Brain microvascular endothelial cell (primary cell): ENCODE results near the gene ADAMTS2.

ENCODE experiments used
- DNase-seq: peaks from one replicate; pipeline ENCODE4 v3.0.0-alpha.2; 2020
- H3K27ac ChIP-seq: fragments of 250-450 bp; sonication (Bioruptor Pico); 2 replicates; pipeline ENCODE4 v1.5.1; 2020; ENCODE audit warnings: mild to moderate bottlenecking, moderate library complexity
- H3K27me3 ChIP-seq: fragments of 250-450 bp; sonication (Bioruptor Pico); replicated peaks from 2 replicates; pipeline ENCODE4 v1.5.1; 2020; ENCODE audit warnings: mild to moderate bottlenecking
- H3K36me3 ChIP-seq: fragments of 250-450 bp; sonication (Bioruptor Pico); replicated peaks from 2 replicates; pipeline ENCODE4 v1.5.1; 2020; ENCODE audit warnings: mild to moderate bottlenecking
- H3K4me3 ChIP-seq: 2 replicates; pipeline ENCODE4 v1.5.1; 2011; ENCODE audit warnings: low read depth, mild to moderate bottlenecking, control low read depth, low read length, moderate library complexity
- CTCF ChIP-seq: IDR thresholded peaks from 2 replicates; pipeline ENCODE4 v1.5.1; 2011; ENCODE audit warnings: low read depth, mild to moderate bottlenecking, moderate library complexity, low read length, control low read depth, inconsistent platforms; ENCODE audit errors: missing control alignments
- in situ Hi-C: cut with HindIII; loops from 2 replicates; pipeline ENCODE4 v1.10.0; 2017; ENCODE audit warnings: low sequenced_read_pairs, low pct_ligation_motif_present

The ADAMTS2 gene

GRCh38 chr5:179306191-179307012, 38.9 kb downstream of the ADAMTS2 start:
- no peak for DNase-seq
- no peak for TF ChIP-seq CTCF
- H3K27me3 ChIP-seq: no peaks in the 10 kb centered on the region
- in situ Hi-C loops: no loop called here
- H3K27ac ChIP-seq: peak overlapping the region; percentile 95
- no peaks in the 10 kb centered on the region for H3K36me3 ChIP-seq
- no peak overlapping the region for H3K4me3 ChIP-seq

GRCh38 chr5:179304871-179305270, 40.4 kb downstream of the ADAMTS2 start:
- no peak overlapping the region for H3K4me3 ChIP-seq
- H3K27ac ChIP-seq: peak overlapping the region; percentile 95
- in situ Hi-C loops: no loop called here
- TF ChIP-seq CTCF: no peak
- no peaks in the 10 kb centered on the region for H3K27me3 ChIP-seq
- H3K36me3 ChIP-seq: no peaks in the 10 kb centered on the region
- no peak for DNase-seq

GRCh38 chr5:179304466-179304865, 40.8 kb downstream of the ADAMTS2 start:
- Histone ChIP-seq H3K4me3 (no peak overlapping the region), H3K27ac (peak overlapping the region; percentile 95), H3K27me3 (no peaks in the 10 kb centered on the region), H3K36me3 (no peaks in the 10 kb centered on the region)
- TF ChIP-seq CTCF: no peak
- DNase-seq: peak; percentile 71
- in situ Hi-C loops: no loop called here

GRCh38 chr5:179303451-179304200, 41.6 kb downstream of the ADAMTS2 start:
- H3K27ac ChIP-seq: peak overlapping the region; percentile 95
- TF ChIP-seq CTCF: no peak

GRCh38 chr5:179302499-179303185, 42.6 kb downstream of the ADAMTS2 start:
- Histone ChIP-seq H3K4me3 (no peak overlapping the region), H3K36me3 (no peaks in the 10 kb centered on the region), H3K27ac (peak overlapping the region; percentile 95), H3K27me3 (no peaks in the 10 kb centered on the region)
- in situ Hi-C loops: no loop called here
- DNase-seq: peak; percentile 37
- no peak for TF ChIP-seq CTCF

More at GRCh38 chr5:179303451-179304200, 41.6 kb downstream of the ADAMTS2 start:
- Histone ChIP-seq H3K4me3 (no peak overlapping the region), H3K36me3 (no peaks in the 10 kb centered on the region), H3K27me3 (no peaks in the 10 kb centered on the region)
- no peak for DNase-seq
- in situ Hi-C loops: no loop called here
